ENCODE measurements around the gene NDUFV2. TPM values are rescaled to one million over a fixed set of nuclear protein-coding genes. Genes with fewer than 3 reads are reported as not detected.

NDUFV2 gene
- total and polyA plus RNA-seq, 2 of the 13 experiments (the other 11 are each of a cell fraction or from before 2014, with no cell fraction given), result 216 to 299 TPM

GRCh38 chr18:9136315-9137155, 34.0 kb downstream of the NDUFV2 start, which contains the start of gene ANKRD12 (continued):
- TF ChIP-seq ZNF318 (CRISPR knock-in tag; IDR thresholded peaks at IDR 0.05), result peak; percentile 75; the same call in 1 of the 2 replicates
- TF ChIP-seq MIXL1 (CRISPR knock-in tag; IDR thresholded peaks at IDR 0.05), result peak; percentile 8; the same call in 1 of the 2 replicates
- TF ChIP-seq ZNF543 (CRISPR knock-in tag; IDR thresholded peaks at IDR 0.05), result peak; percentile 93
- TF ChIP-seq ZNF644 (CRISPR knock-in tag; IDR thresholded peaks at IDR 0.05; ENCODE audit: low read depth), result no peak
- TF ChIP-seq RFXAP (CRISPR knock-in tag; IDR thresholded peaks at IDR 0.05; ENCODE audit: borderline replicate concordance), result peak; percentile 52; the same call in 1 of the 2 replicates
- TF ChIP-seq ZNF766 (CRISPR knock-in tag; IDR thresholded peaks at IDR 0.05; ENCODE audit: borderline replicate concordance), result 0 out of 2 replicates have a peak, but pooled peaks have one; percentile 47
- no peak; the same call in 1 of the 2 replicates for TF ChIP-seq ZMYM3 (CRISPR knock-in tag; IDR thresholded peaks at IDR 0.05)
- TF ChIP-seq IRX3 (CRISPR knock-in tag; IDR thresholded peaks at IDR 0.05; ENCODE audit: borderline replicate concordance, low read depth), result no peak
- TF ChIP-seq LBX2 (CRISPR knock-in tag; IDR thresholded peaks at IDR 0.05; ENCODE audit: borderline replicate concordance), result no peak
- TF ChIP-seq SP2 (CRISPR knock-in tag; IDR thresholded peaks at IDR 0.05), result peak; percentile 54
- no peak for TF ChIP-seq PREB (CRISPR knock-in tag; IDR thresholded peaks at IDR 0.05)
- peak; percentile 28; the same call in 1 of the 2 replicates for TF ChIP-seq KAT8 (CRISPR knock-in tag; IDR thresholded peaks at IDR 0.05)
- no peak for TF ChIP-seq MAF1 (CRISPR knock-in tag; IDR thresholded peaks at IDR 0.05; ENCODE audit: borderline replicate concordance)
- TF ChIP-seq MAFF (IDR thresholded peaks at IDR 0.05; ENCODE audit: low read depth, low read length), result no peak; the same call in 1 of the 2 replicates
- peak; percentile 21; the same call in 1 of the 2 replicates for TF ChIP-seq ZNF292 (CRISPR knock-in tag; IDR thresholded peaks at IDR 0.05; ENCODE audit: borderline replicate concordance, low read depth)
- TF ChIP-seq MAX (IDR thresholded peaks at IDR 0.05), result peak; percentile 80
- no peak for TF ChIP-seq ZNF513 (CRISPR knock-in tag; conservative IDR thresholded peaks at IDR 0.05)
- no peak for TF ChIP-seq SIN3B (IDR thresholded peaks at IDR 0.05; ENCODE audit: low read length)
